Neural cell (in vitro differentiated cells): ENCODE data around the gene DNAAF5. TPM values are rescaled to one million over a fixed set of nuclear protein-coding genes. Genes with fewer than 3 reads are reported as not detected.

Source experiments
- H2AFZ ChIP-seq: fragments of 200-600, 300-800 bp; sonication (generic), shearing (Covaris generic); 2 replicates; pipeline ENCODE4 v1.6.0; 2014; ENCODE audit warnings: low read depth, mild to moderate bottlenecking, antibody characterized with exemption, low read length, moderate library complexity
- H3F3A ChIP-seq: fragments of 200-600 bp; shearing (Covaris generic); 2 replicates; pipeline ENCODE4 v1.6.1; 2016; ENCODE audit warnings: mild to moderate bottlenecking, moderate library complexity, mixed read lengths, antibody characterized with exemption, low read length; ENCODE audit not compliant: insufficient read depth, poor library complexity, severe bottlenecking
- H3K27ac ChIP-seq: fragments of 200-600, 300-800 bp; sonication (generic), shearing (Covaris generic); 2 replicates; pipeline ENCODE4 v1.5.1; 2014; ENCODE audit warnings: mild to moderate bottlenecking, low read length, moderate library complexity
- H3K27me3 ChIP-seq: fragments of 300-800, 200-600 bp; sonication (generic), shearing (Covaris generic); 2 replicates; pipeline ENCODE4 v1.6.0; 2014; ENCODE audit warnings: mild to moderate bottlenecking, low read depth, low read length, moderate library complexity; ENCODE audit not compliant: insufficient read depth
- H3K36me3 ChIP-seq: fragments of 300-800, 200-600 bp; sonication (generic), shearing (Covaris generic); 2 replicates; pipeline ENCODE4 v1.5.1; 2014; ENCODE audit warnings: mild to moderate bottlenecking, antibody characterized with exemption, low read length, moderate library complexity; ENCODE audit not compliant: insufficient read depth
- H3K4me2 ChIP-seq: fragments of 300-800, 200-600 bp; sonication (generic), shearing (Covaris generic); 2 replicates; pipeline ENCODE4 v1.6.0; 2014; ENCODE audit warnings: mild to moderate bottlenecking, low read length
- H3K4me3 ChIP-seq: fragments of 300-800, 200-600 bp; sonication (generic), shearing (Covaris generic); 2 replicates; pipeline ENCODE4 v1.5.1; 2014; ENCODE audit warnings: mild to moderate bottlenecking, low read length, moderate library complexity
- H3K79me2 ChIP-seq: fragments of 200-600 bp; shearing (Covaris generic); replicated peaks from 2 replicates; pipeline ENCODE4 v1.6.0; 2014; ENCODE audit warnings: mild to moderate bottlenecking, low read length, moderate library complexity; ENCODE audit not compliant: insufficient read depth
- H3K9ac ChIP-seq: fragments of 300-800, 200-600 bp; sonication (generic), shearing (Covaris generic); 2 replicates; pipeline ENCODE4 v1.6.1; 2016; ENCODE audit warnings: mild to moderate bottlenecking, low read length, mixed read lengths
- H3K9me2 ChIP-seq: fragments of 200-600 bp; shearing (Covaris generic); 2 replicates; pipeline ENCODE4 v1.6.1; 2016; ENCODE audit warnings: mild to moderate bottlenecking, low read length, mixed read lengths; ENCODE audit not compliant: insufficient read depth
- H3K9me3 ChIP-seq: fragments of 200-600, 300-800 bp; sonication (generic), shearing (Covaris generic); 2 replicates; pipeline ENCODE4 v1.6.1; 2016; ENCODE audit warnings: mild to moderate bottlenecking, mixed run types, low read length, moderate library complexity, mixed read lengths
- H4K20me1 ChIP-seq: fragments of 200-600 bp; shearing (Covaris generic); 2 replicates; pipeline ENCODE4 v1.6.1; 2016; ENCODE audit warnings: mild to moderate bottlenecking, mixed run types; ENCODE audit not compliant: insufficient read depth
- CTCF ChIP-seq: fragments of 450-650 bp; IDR thresholded peaks from 2 replicates; pipeline ENCODE4 v1.5.1; 2014; ENCODE audit warnings: antibody characterized with exemption, mild to moderate bottlenecking, moderate library complexity; ENCODE audit not compliant: poor library complexity, severe bottlenecking
- EP300 ChIP-seq: fragments of 450-650 bp; conservative IDR thresholded peaks from 2 replicates; pipeline ENCODE4 v1.6.1; 2014; ENCODE audit warnings: antibody characterized with exemption, mild to moderate bottlenecking, moderate library complexity; ENCODE audit not compliant: poor library complexity, severe bottlenecking
- EZH2 ChIP-seq: fragments of 200-600, 300-800 bp; shearing (Covaris generic), sonication (generic); IDR thresholded peaks from 2 replicates; pipeline ENCODE4 v1.6.1; 2014; ENCODE audit warnings: antibody characterized with exemption, low read length, borderline replicate concordance, mild to moderate bottlenecking; ENCODE audit not compliant: insufficient read depth, poor library complexity, severe bottlenecking
- MXI1 ChIP-seq: fragments of 450-650 bp; conservative IDR thresholded peaks from 2 replicates; pipeline ENCODE4 v1.6.1; 2014; ENCODE audit warnings: antibody characterized with exemption, mild to moderate bottlenecking; ENCODE audit not compliant: poor library complexity, severe bottlenecking
- POLR2AphosphoS5 ChIP-seq: IDR thresholded peaks from 2 replicates; pipeline ENCODE4 v1.6.1; 2012
- RAD21 ChIP-seq: fragments of 450-650 bp; conservative IDR thresholded peaks from 2 replicates; pipeline ENCODE4 v1.6.1; 2014; ENCODE audit warnings: antibody characterized with exemption, mild to moderate bottlenecking, moderate library complexity
- REST ChIP-seq: IDR thresholded peaks from 2 replicates; pipeline ENCODE4 v1.6.1; 2012; ENCODE audit warnings: borderline replicate concordance
- SMC3 ChIP-seq: fragments of 450-650 bp; conservative IDR thresholded peaks from 2 replicates; pipeline ENCODE4 v1.6.1; 2014; ENCODE audit warnings: antibody characterized with exemption, mild to moderate bottlenecking, moderate library complexity; ENCODE audit not compliant: poor library complexity
- TAF1 ChIP-seq: IDR thresholded peaks from 2 replicates; pipeline ENCODE4 v1.6.1; 2012; ENCODE audit warnings: low read depth
- polyA plus RNA-seq: library from polyadenylated mRNA; depleted of rRNA; stranded (reverse); fragments of >200 nt; gene quantifications from 2 replicates; pipeline ENCODE4 v1.2.3, GENCODE V29; 2014

Gene DNAAF5
- polyA plus RNA-seq, 1 donor from 2014 or later, result 5.3 TPM

- H3K27ac ChIP-seq, result no peak overlapping the region
- TF ChIP-seq EP300, result no peak
- TF ChIP-seq REST, result no peak
- no peak for TF ChIP-seq TAF1
- no peak for TF ChIP-seq CTCF
- no peak for TF ChIP-seq EZH2
- TF ChIP-seq SMC3, result no peak
- TF ChIP-seq RAD21, result no peak
- no peak for TF ChIP-seq MXI1
- no peak for TF ChIP-seq POLR2AphosphoS5
- H3K9me3 ChIP-seq, result no peaks in the 10 kb centered on the region
- no peaks in the 10 kb centered on the region for H3K9me2 ChIP-seq
- H3K4me2 ChIP-seq, result no peak overlapping the region
- H3K9ac ChIP-seq, result no peak overlapping the region
- H3K36me3 ChIP-seq, result no peaks in the 10 kb centered on the region
- H3K79me2 ChIP-seq, result no peaks in the 10 kb centered on the region
- H3K27me3 ChIP-seq, result no peaks in the 10 kb centered on the region
- H3F3A ChIP-seq, result no peaks in the 10 kb centered on the region
- H3K4me3 ChIP-seq, result no peak overlapping the region
- H2AFZ ChIP-seq, result no peak overlapping the region
- no peaks in the 10 kb centered on the region for H4K20me1 ChIP-seq
Observed at GRCh38 chr7:753190-753589, 26.7 kb downstream of the DNAAF5 start.

DNA sequence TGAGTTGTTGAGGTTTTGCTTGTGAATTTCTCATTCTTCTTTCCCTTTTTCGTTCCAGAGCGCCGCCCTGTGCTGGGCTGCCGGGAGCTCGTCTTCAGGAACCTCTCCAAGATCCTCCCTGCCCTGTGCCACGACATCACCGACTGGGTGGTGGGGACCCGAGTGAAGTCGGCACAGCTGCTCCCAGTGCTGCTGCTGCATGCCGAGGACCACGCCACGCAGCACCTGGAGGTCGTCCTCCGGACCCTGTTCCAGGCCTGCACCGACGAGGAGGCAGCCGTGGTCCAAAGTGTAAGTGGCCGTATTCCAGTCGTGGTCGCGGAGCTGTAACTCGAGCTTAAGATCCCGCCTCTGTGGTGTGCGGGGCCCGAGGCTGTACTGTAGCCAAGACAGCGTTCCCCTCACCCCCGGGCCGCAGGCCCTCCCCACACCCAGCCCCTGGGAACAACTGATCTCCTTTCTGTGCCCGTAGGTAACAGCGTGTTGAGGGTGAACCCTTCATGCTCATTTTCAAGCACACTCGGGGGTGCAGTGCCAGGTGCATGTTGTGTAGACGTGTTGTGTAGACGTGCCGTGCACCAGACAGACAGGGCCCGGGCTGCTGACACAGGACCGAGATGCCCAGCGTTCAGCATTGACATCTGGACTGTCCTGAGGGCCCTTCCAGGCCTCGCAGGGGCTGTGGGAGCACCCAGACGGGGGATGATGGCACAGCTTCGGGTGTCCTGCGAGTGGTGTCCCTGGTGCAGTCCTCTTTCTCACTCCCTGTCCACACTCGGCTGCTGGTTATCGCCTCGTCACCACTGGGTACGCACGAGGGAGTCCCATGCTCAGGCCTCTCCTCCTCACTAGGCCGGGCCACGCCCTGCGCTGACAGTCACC is 28.3 kb downstream of the DNAAF5 start:
- Histone ChIP-seq H3K9me3 (no peaks in the 10 kb centered on the region), H3K36me3 (no peaks in the 10 kb centered on the region), H3K4me2 (no peak overlapping the region)

More for the DNA sequence above, 28.3 kb downstream of the DNAAF5 start:
- Histone ChIP-seq H3K9ac (no peak overlapping the region), H3K9me2 (no peaks in the 10 kb centered on the region), H3K4me3 (no peak overlapping the region), H3K27ac (no peak overlapping the region), H3K27me3 (no peaks in the 10 kb centered on the region), H3F3A (no peaks in the 10 kb centered on the region), H4K20me1 (no peaks in the 10 kb centered on the region), H3K79me2 (no peaks in the 10 kb centered on the region), H2AFZ (no peak overlapping the region)
- TF ChIP-seq SMC3, result no peak
- no peak for TF ChIP-seq EP300
- no peak for TF ChIP-seq RAD21
- TF ChIP-seq CTCF, result no peak
- TF ChIP-seq POLR2AphosphoS5, result no peak
- TF ChIP-seq REST, result no peak
- TF ChIP-seq EZH2, result no peak
- TF ChIP-seq TAF1, result no peak
- no peak for TF ChIP-seq MXI1
